Measurements from ENCODE around the gene MPPE1.

DNA sequence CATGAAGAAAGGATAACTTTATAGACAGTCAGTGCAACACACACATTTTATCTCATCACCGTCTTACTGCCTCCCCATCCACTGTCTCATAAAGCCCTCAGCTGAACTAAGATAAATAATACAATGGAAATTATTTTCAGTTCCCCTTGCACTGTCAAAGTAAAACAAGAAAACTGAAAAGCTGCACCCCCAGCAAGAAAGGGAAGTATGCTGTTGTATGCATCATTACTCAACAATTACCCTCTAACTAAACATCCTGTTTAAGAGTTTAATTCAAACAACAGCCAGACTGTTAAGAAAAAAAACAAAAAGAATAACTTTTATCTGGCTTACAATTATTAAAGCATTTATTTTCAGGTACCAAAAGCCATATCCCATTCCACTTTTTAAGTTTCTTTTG, 25.0 kb downstream of the MPPE1 start:
- TF ChIP-seq, protein P1, sequence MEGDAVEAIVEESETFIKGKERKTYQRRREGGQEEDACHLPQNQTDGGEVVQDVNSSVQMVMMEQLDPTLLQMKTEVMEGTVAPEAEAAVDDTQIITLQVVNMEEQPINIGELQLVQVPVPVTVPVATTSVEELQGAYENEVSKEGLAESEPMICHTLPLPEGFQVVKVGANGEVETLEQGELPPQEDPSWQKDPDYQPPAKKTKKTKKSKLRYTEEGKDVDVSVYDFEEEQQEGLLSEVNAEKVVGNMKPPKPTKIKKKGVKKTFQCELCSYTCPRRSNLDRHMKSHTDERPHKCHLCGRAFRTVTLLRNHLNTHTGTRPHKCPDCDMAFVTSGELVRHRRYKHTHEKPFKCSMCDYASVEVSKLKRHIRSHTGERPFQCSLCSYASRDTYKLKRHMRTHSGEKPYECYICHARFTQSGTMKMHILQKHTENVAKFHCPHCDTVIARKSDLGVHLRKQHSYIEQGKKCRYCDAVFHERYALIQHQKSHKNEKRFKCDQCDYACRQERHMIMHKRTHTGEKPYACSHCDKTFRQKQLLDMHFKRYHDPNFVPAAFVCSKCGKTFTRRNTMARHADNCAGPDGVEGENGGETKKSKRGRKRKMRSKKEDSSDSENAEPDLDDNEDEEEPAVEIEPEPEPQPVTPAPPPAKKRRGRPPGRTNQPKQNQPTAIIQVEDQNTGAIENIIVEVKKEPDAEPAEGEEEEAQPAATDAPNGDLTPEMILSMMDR (IDR thresholded peaks at IDR 0.05): no peak
- TF ChIP-seq POLR2A (IDR thresholded peaks at IDR 0.05): no peak

All from body of pancreas (tissue), 4 donors.